Memory B cell (primary cell): Measurements from ENCODE around the gene AMDHD1.
A peak's percentile ranks its signal among the peaks of the same experiment; 100 is the strongest.

Source experiments
- ATAC-seq: fragments of 150-1000 bp; cut with Tn5 transposase; 2 replicates; pipeline ENCODE4 v1.10.0; 2021; ENCODE audit warnings: low read depth, mild to moderate bottlenecking, moderate library complexity
- DNase-seq, 2 donors: peaks; one replicate each; pipeline ENCODE4 v3.0.0; 2022; ENCODE audit warnings: low spot score in 2 of 2
- H3K27ac Mint-ChIP-seq: one replicate; pipeline ENCODE4 v1.8.0; 2022; ENCODE audit warnings: mild to moderate bottlenecking, moderate library complexity, mixed read lengths
- H3K27me3 Mint-ChIP-seq: one replicate; pipeline ENCODE4 v1.8.0; 2022; ENCODE audit warnings: mixed read lengths
- H3K36me3 Mint-ChIP-seq: one replicate; pipeline ENCODE4 v1.8.0; 2022; ENCODE audit warnings: mild to moderate bottlenecking, mixed read lengths
- H3K4me1 Mint-ChIP-seq: one replicate; pipeline ENCODE4 v1.8.0; 2022; ENCODE audit warnings: mixed read lengths
- H3K4me3 Mint-ChIP-seq: one replicate; pipeline ENCODE4 v1.8.0; 2022; ENCODE audit warnings: mild to moderate bottlenecking, moderate library complexity, mixed read lengths
- H3K9me3 Mint-ChIP-seq: one replicate; pipeline ENCODE4 v1.8.0; 2022; ENCODE audit warnings: mixed read lengths

AMDHD1 gene

GRCh38 chr12:95943330-95943842 lies at the start of gene AMDHD1:
Gene AMDHD1 (plus strand): TSS chr12:95943331. CDS start chr12:95943399, 68 bp downstream.
- peaks cover 6% of the 10 kb centered on the region for H3K4me1 Mint-ChIP-seq
- no peaks in the 10 kb centered on the region for H3K9me3 Mint-ChIP-seq
- peak within 1 kb of the TSS; percentile 94 for H3K27ac Mint-ChIP-seq
- DNase-seq: peak; percentile 24 to 60
- H3K36me3 Mint-ChIP-seq: no peaks in the 10 kb centered on the region
- peak; percentile 66 for ATAC-seq
- peak within 1 kb of the TSS; percentile 90 for H3K4me3 Mint-ChIP-seq
- no peaks in the 10 kb centered on the region for H3K27me3 Mint-ChIP-seq

- peaks cover 5% of the 10 kb centered on the region for H3K27me3 Mint-ChIP-seq
- peaks cover 2% of the 10 kb centered on the region for H3K9me3 Mint-ChIP-seq
- no peak for DNase-seq
- no peaks in the 10 kb centered on the region for H3K4me1 Mint-ChIP-seq
- no peak overlapping the region for H3K27ac Mint-ChIP-seq
- ATAC-seq: no peak
- no peak overlapping the region for H3K4me3 Mint-ChIP-seq
- H3K36me3 Mint-ChIP-seq: no peaks in the 10 kb centered on the region
These were observed 46.3 kb upstream of the AMDHD1 start for GRCh38 chr12:95896846-95897245.

DNA sequence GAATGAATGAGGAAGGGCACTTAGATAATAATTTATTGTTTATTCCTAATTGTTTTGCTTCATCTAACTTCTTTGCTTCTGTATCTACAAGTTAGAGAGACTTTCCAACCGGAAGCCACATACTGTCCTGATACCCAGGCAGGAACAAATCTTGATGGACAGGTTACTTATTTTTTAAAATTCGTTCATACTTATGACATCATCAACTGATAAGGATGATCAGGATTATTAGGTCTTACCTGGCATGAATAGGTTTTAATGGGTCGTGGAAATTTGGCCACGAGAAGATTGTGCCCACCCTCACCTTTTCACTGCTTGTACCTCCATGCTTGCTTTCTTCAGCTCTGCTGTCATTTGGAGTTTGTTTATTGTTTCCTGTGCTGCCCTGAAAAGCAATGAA lies 45.0 kb upstream of the AMDHD1 start:
- Mint-ChIP-seq H3K9me3 (peaks cover 2% of the 10 kb centered on the region), H3K27ac (no peak overlapping the region), H3K4me1 (no peaks in the 10 kb centered on the region), H3K4me3 (no peak overlapping the region), H3K36me3 (no peaks in the 10 kb centered on the region), H3K27me3 (peaks cover 5% of the 10 kb centered on the region)
- ATAC-seq (no peak), DNase-seq (no peak)

GRCh38 chr12:95908573-95908972 lies 34.6 kb upstream of the AMDHD1 start:
- H3K27me3 Mint-ChIP-seq: peaks cover 3% of the 10 kb centered on the region
- DNase-seq (no peak), ATAC-seq (no peak)
- no peaks in the 10 kb centered on the region for H3K4me1 Mint-ChIP-seq
- no peak overlapping the region for H3K27ac Mint-ChIP-seq
- no peaks in the 10 kb centered on the region for H3K36me3 Mint-ChIP-seq
- no peaks in the 10 kb centered on the region for H3K9me3 Mint-ChIP-seq
- H3K4me3 Mint-ChIP-seq: no peak overlapping the region

DNA sequence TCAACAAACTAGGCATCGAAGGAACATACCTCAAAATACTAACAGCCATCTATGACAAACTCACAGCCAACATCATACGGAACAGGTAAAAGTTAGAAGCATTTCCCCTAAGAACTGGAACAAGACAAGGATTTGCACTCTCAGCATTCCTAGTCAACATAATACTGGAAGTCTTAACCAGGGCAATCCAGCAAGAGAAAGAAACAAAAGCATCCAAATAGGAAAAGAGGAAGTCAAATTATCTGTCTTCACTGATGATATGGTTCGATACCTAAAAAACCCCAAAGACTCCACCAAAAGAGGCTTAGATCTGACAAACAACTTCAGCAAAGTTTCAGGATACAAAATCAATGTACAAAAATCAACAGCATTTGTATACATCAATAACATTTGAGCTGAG lies 33.3 kb upstream of the AMDHD1 start:
- DNase-seq: no peak
- no peak overlapping the region for H3K4me3 Mint-ChIP-seq
- H3K27ac Mint-ChIP-seq: no peak overlapping the region
- no peak for ATAC-seq
- no peaks in the 10 kb centered on the region for H3K4me1 Mint-ChIP-seq
- peaks cover 3% of the 10 kb centered on the region for H3K27me3 Mint-ChIP-seq
- no peaks in the 10 kb centered on the region for H3K36me3 Mint-ChIP-seq
- H3K9me3 Mint-ChIP-seq: no peaks in the 10 kb centered on the region

DNA sequence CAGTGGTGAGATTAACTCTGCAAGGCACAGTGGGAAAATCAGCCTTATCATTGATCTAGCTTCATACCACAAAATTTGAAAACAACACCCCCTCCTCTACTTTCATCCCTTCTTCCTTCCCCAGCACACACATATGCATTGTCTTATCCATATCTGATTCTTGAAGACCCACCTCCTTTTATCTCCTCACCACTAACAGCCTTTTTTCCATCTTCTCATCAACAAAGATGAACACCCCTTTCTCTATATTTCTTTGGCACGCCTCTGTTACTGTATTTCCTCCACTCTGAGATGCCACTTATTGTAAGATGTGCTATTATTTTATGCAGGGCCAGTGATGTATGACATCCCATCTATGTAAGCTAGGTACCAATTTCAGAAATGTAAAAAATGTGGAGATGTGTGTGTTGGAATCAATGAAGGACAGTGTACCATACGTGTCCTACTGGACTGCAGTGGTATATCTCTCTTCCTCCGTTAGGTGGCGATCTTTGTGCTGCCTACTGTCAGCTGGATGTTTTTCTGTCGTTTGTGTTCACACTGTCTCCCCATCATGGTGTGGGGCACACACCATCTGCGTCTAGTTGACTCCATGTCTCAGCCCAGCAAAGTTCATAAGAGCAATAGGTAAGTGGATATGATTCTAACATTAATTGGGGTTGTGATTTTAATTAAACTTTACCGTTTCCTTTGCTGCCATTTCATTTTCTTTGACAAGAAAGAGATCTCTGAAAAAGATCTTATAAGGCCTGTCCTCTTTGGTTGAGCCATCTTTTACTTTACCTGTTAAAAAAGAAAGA lies 24.7 kb upstream of the AMDHD1 start:
- H3K27ac Mint-ChIP-seq: no peak overlapping the region
- peak; percentile 92 for ATAC-seq
- no peaks in the 10 kb centered on the region for H3K4me1 Mint-ChIP-seq
- H3K4me3 Mint-ChIP-seq: no peak overlapping the region
- peaks cover 2% of the 10 kb centered on the region for H3K27me3 Mint-ChIP-seq
- peaks cover 4% of the 10 kb centered on the region for H3K9me3 Mint-ChIP-seq
- peaks cover 2% of the 10 kb centered on the region for H3K36me3 Mint-ChIP-seq
- DNase-seq: peak; percentile 27 to 52

DNA sequence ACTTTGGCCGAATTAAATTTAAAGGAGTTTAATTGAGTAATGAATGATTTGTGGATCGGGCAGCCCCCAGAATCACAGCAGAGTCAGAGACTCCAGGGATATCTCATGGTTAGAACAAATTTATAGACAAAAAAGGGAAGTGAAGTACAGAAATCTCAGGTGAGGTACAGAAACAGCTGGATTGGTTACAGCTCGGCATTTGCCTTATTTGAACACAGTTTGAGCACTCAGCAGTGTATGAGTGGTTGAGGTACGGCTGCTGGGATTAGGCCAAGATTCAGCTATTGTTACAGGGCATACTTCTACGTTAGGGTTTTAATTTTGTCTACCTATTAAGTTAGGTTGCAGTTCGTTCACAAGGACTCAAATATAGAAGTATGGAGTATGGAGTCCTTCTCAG lies 24.0 kb upstream of the AMDHD1 start:
- peaks cover 4% of the 10 kb centered on the region for H3K9me3 Mint-ChIP-seq
- DNase-seq (no peak), ATAC-seq (peak; percentile 28)
- H3K27ac Mint-ChIP-seq: no peak overlapping the region
- H3K36me3 Mint-ChIP-seq: peaks cover 2% of the 10 kb centered on the region
- peaks cover 2% of the 10 kb centered on the region for H3K27me3 Mint-ChIP-seq
- no peak overlapping the region for H3K4me3 Mint-ChIP-seq
- H3K4me1 Mint-ChIP-seq: no peaks in the 10 kb centered on the region

GRCh38 chr12:95922231-95922630 lies 20.9 kb upstream of the AMDHD1 start:
- no peak overlapping the region for H3K27ac Mint-ChIP-seq
- H3K36me3 Mint-ChIP-seq: peaks cover 2% of the 10 kb centered on the region
- H3K27me3 Mint-ChIP-seq: no peaks in the 10 kb centered on the region
- ATAC-seq: peak; percentile 19
- H3K4me3 Mint-ChIP-seq: no peak overlapping the region
- DNase-seq: no peak
- peaks cover 4% of the 10 kb centered on the region for H3K9me3 Mint-ChIP-seq
- no peaks in the 10 kb centered on the region for H3K4me1 Mint-ChIP-seq

GRCh38 chr12:95940514-95940913 lies 2.6 kb upstream of the AMDHD1 start:
- Mint-ChIP-seq H3K27ac (no peak overlapping the region), H3K9me3 (no peaks in the 10 kb centered on the region), H3K4me3 (no peak overlapping the region), H3K36me3 (no peaks in the 10 kb centered on the region), H3K27me3 (no peaks in the 10 kb centered on the region), H3K4me1 (peaks cover 6% of the 10 kb centered on the region)
- DNase-seq (no peak), ATAC-seq (no peak)

- Mint-ChIP-seq H3K4me1 (peaks cover 6% of the 10 kb centered on the region), H3K4me3 (peak overlapping the region; percentile 90), H3K9me3 (no peaks in the 10 kb centered on the region), H3K27ac (peak overlapping the region; percentile 94), H3K36me3 (no peaks in the 10 kb centered on the region), H3K27me3 (no peaks in the 10 kb centered on the region)
- ATAC-seq (no peak), DNase-seq (no peak)
These were observed 1.0 kb upstream of the AMDHD1 start for GRCh38 chr12:95942101-95942523.

GRCh38 chr12:95942524-95943329 lies 404 bp upstream of the AMDHD1 start, which contains the start of gene CCDC38:
Gene CCDC38 (minus strand): TSS chr12:95942614. CDS start chr12:95936509, 6,105 bp downstream.
- H3K27ac Mint-ChIP-seq: peak within 1 kb of the TSS; percentile 94
- H3K36me3 Mint-ChIP-seq: no peaks in the 10 kb centered on the region
- no peaks in the 10 kb centered on the region for H3K27me3 Mint-ChIP-seq
- peak within 1 kb of the TSS; percentile 90 for H3K4me3 Mint-ChIP-seq
- H3K4me1 Mint-ChIP-seq: peaks cover 6% of the 10 kb centered on the region
- no peaks in the 10 kb centered on the region for H3K9me3 Mint-ChIP-seq
- ATAC-seq (peak; percentile 93), DNase-seq (peak; percentile 59 to 61)

DNA sequence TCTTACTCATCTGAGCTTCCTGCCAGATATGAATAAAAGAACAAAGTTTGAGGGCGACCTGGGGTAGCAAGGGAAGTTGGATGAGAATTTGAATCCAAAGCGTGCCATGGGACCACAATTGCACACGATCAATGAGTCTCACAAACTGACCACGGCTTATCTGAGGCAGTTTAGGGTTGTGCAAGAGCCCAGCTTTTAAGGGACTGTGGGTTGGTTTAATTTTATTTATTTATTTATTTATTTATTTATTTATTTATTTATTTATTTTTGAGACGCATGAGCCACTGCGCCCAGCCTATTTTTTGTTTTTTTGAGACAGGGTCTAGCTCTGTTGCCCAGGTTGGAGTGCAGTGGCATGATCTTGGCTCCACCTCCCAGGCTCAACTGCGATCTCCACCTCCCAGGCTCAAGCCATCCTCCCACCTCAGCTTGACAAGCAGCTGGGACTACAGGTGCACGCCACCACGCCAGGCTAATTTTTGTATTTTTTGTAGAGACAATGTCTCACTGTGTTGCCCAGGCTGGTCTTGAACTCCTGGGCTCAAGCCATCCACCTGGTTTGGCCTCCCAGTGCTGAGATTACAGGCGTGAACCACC lies 1.1 kb downstream of the AMDHD1 start:
- no peak overlapping the region for H3K27ac Mint-ChIP-seq
- peaks cover 6% of the 10 kb centered on the region for H3K4me1 Mint-ChIP-seq
- no peak for DNase-seq
- no peaks in the 10 kb centered on the region for H3K36me3 Mint-ChIP-seq
- H3K9me3 Mint-ChIP-seq: no peaks in the 10 kb centered on the region
- ATAC-seq: no peak
- peak overlapping the region; percentile 65 for H3K4me3 Mint-ChIP-seq
- H3K27me3 Mint-ChIP-seq: no peaks in the 10 kb centered on the region

- no peak overlapping the region for H3K27ac Mint-ChIP-seq
- DNase-seq (no peak), ATAC-seq (no peak)
- no peak overlapping the region for H3K4me3 Mint-ChIP-seq
- no peaks in the 10 kb centered on the region for H3K27me3 Mint-ChIP-seq
- no peaks in the 10 kb centered on the region for H3K4me1 Mint-ChIP-seq
- no peaks in the 10 kb centered on the region for H3K36me3 Mint-ChIP-seq
- H3K9me3 Mint-ChIP-seq: peaks cover 3% of the 10 kb centered on the region
These were observed 6.5 kb downstream of the AMDHD1 start for GRCh38 chr12:95949477-95950206.
